Thyroid gland (tissue), 4 donors: ENCODE results near the gene TTLL7.

ENCODE experiments used
- POLR2A ChIP-seq, 2 donors: fragments of 450-650 bp; IDR thresholded peaks; one replicate each; pipeline ENCODE4 v1.6.1; 2017; ENCODE audit warnings: antibody characterized with exemption in 2 of 2, mild to moderate bottlenecking in 2 of 2, moderate library complexity in 1 of 2
- TF ChIP-seq, protein P1 (sequence below), 6 experiments: fragments of 200-600 bp in 3 of 6; fragments of 450-650 bp in 3 of 6; sonication (generic) in 3 of 6; IDR thresholded peaks; one replicate each; pipeline ENCODE4 v1.5.1; 2016 to 2019; ENCODE audit warnings: antibody characterized with exemption in 6 of 6, mild to moderate bottlenecking in 2 of 6, inconsistent platforms in 1 of 6, moderate library complexity in 1 of 6

DNA sequence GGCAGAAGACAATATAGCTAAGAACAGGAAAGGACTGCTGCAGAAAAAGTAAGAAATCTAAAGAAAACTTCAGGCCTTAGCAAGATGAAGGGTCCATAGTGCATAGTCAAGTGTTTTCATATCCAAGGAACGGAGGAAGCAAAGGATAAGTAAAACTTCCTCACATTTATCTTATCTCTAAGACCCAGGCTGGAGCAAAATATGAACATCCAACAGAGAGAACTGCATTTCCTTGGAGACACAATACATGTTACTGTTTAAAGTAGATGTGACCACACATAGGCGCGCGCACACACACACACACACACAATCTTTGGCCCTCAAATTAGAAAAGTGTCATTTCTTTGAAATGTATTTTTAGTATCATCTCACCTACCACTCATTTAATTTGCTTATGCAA, 66.7 kb downstream of the TTLL7 start:
- TF ChIP-seq POLR2A (IDR thresholded peaks at IDR 0.05): no peak
- TF ChIP-seq, protein P1, sequence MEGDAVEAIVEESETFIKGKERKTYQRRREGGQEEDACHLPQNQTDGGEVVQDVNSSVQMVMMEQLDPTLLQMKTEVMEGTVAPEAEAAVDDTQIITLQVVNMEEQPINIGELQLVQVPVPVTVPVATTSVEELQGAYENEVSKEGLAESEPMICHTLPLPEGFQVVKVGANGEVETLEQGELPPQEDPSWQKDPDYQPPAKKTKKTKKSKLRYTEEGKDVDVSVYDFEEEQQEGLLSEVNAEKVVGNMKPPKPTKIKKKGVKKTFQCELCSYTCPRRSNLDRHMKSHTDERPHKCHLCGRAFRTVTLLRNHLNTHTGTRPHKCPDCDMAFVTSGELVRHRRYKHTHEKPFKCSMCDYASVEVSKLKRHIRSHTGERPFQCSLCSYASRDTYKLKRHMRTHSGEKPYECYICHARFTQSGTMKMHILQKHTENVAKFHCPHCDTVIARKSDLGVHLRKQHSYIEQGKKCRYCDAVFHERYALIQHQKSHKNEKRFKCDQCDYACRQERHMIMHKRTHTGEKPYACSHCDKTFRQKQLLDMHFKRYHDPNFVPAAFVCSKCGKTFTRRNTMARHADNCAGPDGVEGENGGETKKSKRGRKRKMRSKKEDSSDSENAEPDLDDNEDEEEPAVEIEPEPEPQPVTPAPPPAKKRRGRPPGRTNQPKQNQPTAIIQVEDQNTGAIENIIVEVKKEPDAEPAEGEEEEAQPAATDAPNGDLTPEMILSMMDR (IDR thresholded peaks at IDR 0.05): no peak
